ENCODE results near the gene CLEC4E. TPM values are rescaled to one million over a fixed set of nuclear protein-coding genes. Genes with fewer than 3 reads are reported as not detected.
"Not testable (repeated sequence)": the region's sequence is repeated elsewhere in the genome, so short reads cannot be mapped to it uniquely, and the experiment has no call there.

CLEC4E gene
- not detected in 2 replicates for total RNA-seq (2022)
- not detected for Bru-seq, nascent RNA
- BruChase-seq, experiment 1, labeled RNA remaining after a 2-hour chase, result not detected
- not detected for BruChase-seq, experiment 2, labeled RNA remaining after a 6-hour chase
- long read RNA-seq, result 0 reads

DNA sequence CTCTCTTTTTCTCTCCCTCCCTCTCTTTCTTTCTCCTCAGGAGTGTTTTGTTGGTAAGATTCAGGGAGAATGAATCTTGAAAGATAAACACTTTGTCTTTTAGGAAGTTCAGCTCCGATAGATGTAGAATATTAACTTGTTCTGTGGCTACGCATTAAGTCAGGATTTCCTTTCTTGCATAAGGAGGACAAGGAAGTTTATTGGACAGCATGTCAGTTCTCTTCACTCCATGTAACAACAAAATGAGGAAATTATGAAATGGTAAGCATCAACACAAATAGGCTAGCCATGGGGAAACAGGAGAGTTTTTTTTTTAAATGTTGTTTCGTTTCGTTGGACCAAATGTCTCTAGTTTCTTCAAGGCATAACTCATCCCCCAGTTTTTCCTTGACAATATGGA lies at the start of gene CLEC4E:
Gene CLEC4E, minus strand, starts transcription at position 75 of the 400 bp plus-strand sequence. CDS start 108 bp downstream, outside the sequence.
- BruUV-seq (replicated peaks); H3K36me3 Mint-ChIP-seq (ENCODE audit: insufficient read depth, unreplicated experiment); H3K4me3 ChIP-seq (ENCODE audit: low read depth, low read length); H3K9me3 Mint-ChIP-seq (ENCODE audit: unreplicated experiment); POLR2A ChIA-PET; H3K4me1 ChIP-seq; H3K27me3 ChIP-seq (replicated peaks; ENCODE audit: control insufficient read depth, insufficient read depth, low read length); H3K4me1 Mint-ChIP-seq (ENCODE audit: low read depth, unreplicated experiment); H3K27ac Mint-ChIP-seq (ENCODE audit: unreplicated experiment); H3K4me3 Mint-ChIP-seq (ENCODE audit: unreplicated experiment); H3K9me3 ChIP-seq; DNase-seq; H3K36me3 ChIP-seq (ENCODE audit: control insufficient read depth, insufficient read depth, low read length): not testable (repeated sequence)
- intact Hi-C loops (cut with micrococcal nuclease; ENCODE audit: unreplicated experiment), result loop anchor here (5.0 kb wide), 1 partner anchor 496 kb away; no protein-coding TSS in a partner anchor
- CTCF ChIA-PET, result interaction anchor here (2.4 kb wide), 1 partner anchor 69 kb away, joined by 10 read pairs; no protein-coding TSS in a partner anchor
- peaks cover 30% of the 10 kb centered on the region for H3K27me3 Mint-ChIP-seq (ENCODE audit: insufficient read depth, unreplicated experiment)

DNA sequence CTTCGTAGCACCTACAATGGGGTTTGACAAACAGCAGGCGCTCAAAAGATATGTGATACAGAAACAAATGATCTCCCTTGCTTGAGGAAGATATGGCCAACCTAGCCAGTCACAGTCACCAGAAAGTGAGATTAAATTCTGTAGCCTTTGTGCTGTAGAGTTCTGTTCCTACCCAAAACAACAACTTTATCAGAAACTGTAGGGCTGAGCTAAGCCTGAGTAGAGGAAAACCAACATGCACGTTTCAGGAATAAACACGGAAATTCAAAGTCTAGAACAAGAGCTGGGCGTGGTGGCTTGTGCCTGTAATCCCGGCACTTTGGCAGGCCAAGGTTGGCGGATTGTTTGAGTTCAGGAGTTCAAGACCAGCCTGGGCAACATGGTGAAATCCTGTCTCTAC lies 49.0 kb upstream of the CLEC4E start:
- Histone ChIP-seq H3K4me3 (ENCODE audit: low read depth, low read length) (no peak overlapping the region), H3K4me1 (no peaks in the 10 kb centered on the region), H3K27me3 (replicated peaks; ENCODE audit: control insufficient read depth, insufficient read depth, low read length) (no peaks in the 10 kb centered on the region; the same call in 1 of the 2 replicates), H3K9me3 (no peaks in the 10 kb centered on the region), H3K36me3 (ENCODE audit: control insufficient read depth, insufficient read depth, low read length) (no peaks in the 10 kb centered on the region)
- H3K27ac Mint-ChIP-seq (ENCODE audit: unreplicated experiment), result no peak overlapping the region
- H3K27me3 Mint-ChIP-seq (ENCODE audit: insufficient read depth, unreplicated experiment), result peaks cover 2% of the 10 kb centered on the region
- H3K4me3 Mint-ChIP-seq (ENCODE audit: unreplicated experiment), result no peak overlapping the region
- no peaks in the 10 kb centered on the region for H3K36me3 Mint-ChIP-seq (ENCODE audit: insufficient read depth, unreplicated experiment)
- POLR2A ChIA-PET, result interaction anchor here (0.6 kb wide), 1 partner anchor 476 kb away, joined by 5 read pairs; no protein-coding TSS in a partner anchor
- intact Hi-C loops (cut with micrococcal nuclease; ENCODE audit: unreplicated experiment), result no loop called here
- H3K4me1 Mint-ChIP-seq (ENCODE audit: low read depth, unreplicated experiment), result peaks cover 8% of the 10 kb centered on the region
- no peak for TF ChIP-seq CTCF (IDR thresholded peaks at IDR 0.05; ENCODE audit: insufficient read depth in 1 of 2, low read depth in 1 of 2, low read length in 1 of 2, severe bottlenecking in 1 of 2, unreplicated experiment in 1 of 2)
- CTCF ChIA-PET, result interaction anchor here (0.7 to 2.2 kb wide), 2 partner anchors 21 to 45 kb away, joined by 8 to 10 read pairs; no protein-coding TSS in a partner anchor
- DNase-seq, result no peak
- H3K9me3 Mint-ChIP-seq (ENCODE audit: unreplicated experiment), result no peaks in the 10 kb centered on the region
- BruUV-seq (replicated peaks), result no TSS peak

GRCh38 chr12:8584478-8584877 lies 43.8 kb upstream of the CLEC4E start:
- H3K36me3 Mint-ChIP-seq (ENCODE audit: insufficient read depth, unreplicated experiment); H3K4me3 ChIP-seq (ENCODE audit: low read depth, low read length); DNase-seq; CTCF ChIA-PET; H3K36me3 ChIP-seq (ENCODE audit: control insufficient read depth, insufficient read depth, low read length); H3K27me3 ChIP-seq (replicated peaks; ENCODE audit: control insufficient read depth, insufficient read depth, low read length); H3K27ac Mint-ChIP-seq (ENCODE audit: unreplicated experiment); H3K4me1 ChIP-seq; H3K4me3 Mint-ChIP-seq (ENCODE audit: unreplicated experiment); POLR2A ChIA-PET; BruUV-seq (replicated peaks); H3K9me3 Mint-ChIP-seq (ENCODE audit: unreplicated experiment); intact Hi-C loops (cut with micrococcal nuclease; ENCODE audit: unreplicated experiment); H3K4me1 Mint-ChIP-seq (ENCODE audit: low read depth, unreplicated experiment); H3K9me3 ChIP-seq; H3K27me3 Mint-ChIP-seq (ENCODE audit: insufficient read depth, unreplicated experiment): not testable (repeated sequence)

GRCh38 chr12:8584004-8584403 lies 43.3 kb upstream of the CLEC4E start:
- H3K27ac Mint-ChIP-seq (ENCODE audit: unreplicated experiment), result no peak overlapping the region
- no peak overlapping the region for H3K4me3 ChIP-seq (ENCODE audit: low read depth, low read length)
- no peaks in the 10 kb centered on the region for H3K36me3 Mint-ChIP-seq (ENCODE audit: insufficient read depth, unreplicated experiment)
- no peaks in the 10 kb centered on the region for H3K4me1 ChIP-seq
- TF ChIP-seq CTCF (IDR thresholded peaks at IDR 0.05; ENCODE audit: insufficient read depth in 1 of 2, low read depth in 1 of 2, low read length in 1 of 2, severe bottlenecking in 1 of 2, unreplicated experiment in 1 of 2), result no peak
- CTCF ChIA-PET, result no interaction called here
- H3K4me3 Mint-ChIP-seq (ENCODE audit: unreplicated experiment), result no peak overlapping the region
- no peaks in the 10 kb centered on the region for H3K9me3 ChIP-seq
- H3K4me1 Mint-ChIP-seq (ENCODE audit: low read depth, unreplicated experiment), result no peaks in the 10 kb centered on the region
- no peaks in the 10 kb centered on the region for H3K9me3 Mint-ChIP-seq (ENCODE audit: unreplicated experiment)
- POLR2A ChIA-PET, result no interaction called here
- no peaks in the 10 kb centered on the region for H3K36me3 ChIP-seq (ENCODE audit: control insufficient read depth, insufficient read depth, low read length)
- DNase-seq, result no peak
- H3K27me3 ChIP-seq (replicated peaks; ENCODE audit: control insufficient read depth, insufficient read depth, low read length), result no peaks in the 10 kb centered on the region
- intact Hi-C loops (cut with micrococcal nuclease; ENCODE audit: unreplicated experiment), result no loop called here
- BruUV-seq (replicated peaks), result no TSS peak
- H3K27me3 Mint-ChIP-seq (ENCODE audit: insufficient read depth, unreplicated experiment), result no peaks in the 10 kb centered on the region
